OCI-LY1 (cell line): Measurements from ENCODE around the gene DNAJC11.
"Not testable (repeated sequence)": the region's sequence is repeated elsewhere in the genome, so short reads cannot be mapped to it uniquely, and the experiment has no call there.

ENCODE experiments used
- H2AFZ ChIP-seq: fragments of 200-600 bp; sonication (generic), shearing (Covaris generic); 2 replicates; pipeline ENCODE4 v1.6.0; 2014; ENCODE audit warnings: antibody characterized with exemption, mild to moderate bottlenecking, low read length
- H3F3A ChIP-seq: fragments of 200-600 bp; sonication (generic), shearing (Covaris generic); 2 replicates; pipeline ENCODE4 v1.6.0; 2014; ENCODE audit warnings: mild to moderate bottlenecking, antibody characterized with exemption, low read length, moderate library complexity; ENCODE audit not compliant: insufficient read depth
- H3K27ac ChIP-seq: fragments of 200-600 bp; sonication (generic); 2 replicates; pipeline ENCODE4 v1.5.1; 2014; ENCODE audit warnings: low read length, mixed run types, mild to moderate bottlenecking, low read depth; ENCODE audit not compliant: poor library complexity, severe bottlenecking
- H3K27me3 ChIP-seq: fragments of 200-600 bp; sonication (generic); 2 replicates; pipeline ENCODE4 v1.6.0; 2014; ENCODE audit warnings: antibody characterized with exemption, mild to moderate bottlenecking, low read length, moderate library complexity; ENCODE audit not compliant: insufficient read depth
- H3K36me3 ChIP-seq: fragments of 200-600 bp; sonication (generic); 2 replicates; pipeline ENCODE4 v1.6.1; 2014; ENCODE audit warnings: mild to moderate bottlenecking, antibody characterized with exemption, low read length, moderate library complexity, mixed read lengths; ENCODE audit not compliant: insufficient read depth
- H3K4me1 ChIP-seq: fragments of 200-600 bp; sonication (generic); 2 replicates; pipeline ENCODE4 v1.5.1; 2014; ENCODE audit warnings: mild to moderate bottlenecking, low read length, moderate library complexity; ENCODE audit not compliant: insufficient read depth, severe bottlenecking
- H3K4me2 ChIP-seq: fragments of 200-600 bp; sonication (generic), shearing (Covaris generic); 2 replicates; pipeline ENCODE4 v1.6.1; 2014; ENCODE audit warnings: low read length
- H3K4me3 ChIP-seq: fragments of 200-600 bp; sonication (generic); 2 replicates; pipeline ENCODE4 v1.5.1; 2014; ENCODE audit warnings: low read length, low read depth, mild to moderate bottlenecking, mixed read lengths; ENCODE audit not compliant: poor library complexity, severe bottlenecking
- H3K79me2 ChIP-seq: fragments of 200-600 bp; shearing (Covaris generic); 2 replicates; pipeline ENCODE4 v1.6.1; 2016; ENCODE audit warnings: mixed run types, low read length, mixed read lengths; ENCODE audit not compliant: insufficient read depth
- H3K9ac ChIP-seq: fragments of 200-600 bp; sonication (generic), shearing (Covaris generic); 2 replicates; pipeline ENCODE4 v1.6.1; 2014; ENCODE audit warnings: mild to moderate bottlenecking, low read length, mixed read lengths
- H3K9me2 ChIP-seq: fragments of 200-600 bp; sonication (generic), shearing (Covaris generic); 2 replicates; pipeline ENCODE4 v1.6.1; 2014; ENCODE audit warnings: low read depth, mild to moderate bottlenecking, low read length, mixed read lengths
- H3K9me3 ChIP-seq: fragments of 200-600 bp; shearing (Covaris generic); 2 replicates; pipeline ENCODE4 v1.6.1; 2014; ENCODE audit warnings: low read length, mixed read lengths
- H4K20me1 ChIP-seq: fragments of 200-600 bp; sonication (generic), shearing (Covaris generic); 2 replicates; pipeline ENCODE4 v1.6.0; 2016; ENCODE audit warnings: mild to moderate bottlenecking, low read length; ENCODE audit not compliant: insufficient read depth
- CTCF ChIP-seq: fragments of 200-600 bp; sonication (generic), shearing (Covaris generic); IDR thresholded peaks from 2 replicates; pipeline ENCODE4 v1.5.1; 2017; ENCODE audit warnings: mild to moderate bottlenecking, antibody characterized with exemption, low read length, moderate library complexity, mixed read lengths
- EZH2 ChIP-seq: fragments of 200-600 bp; sonication (generic), shearing (Covaris generic); IDR thresholded peaks from 2 replicates; pipeline ENCODE4 v1.8.0; 2017; ENCODE audit warnings: borderline replicate concordance, mixed run types, mild to moderate bottlenecking, antibody characterized with exemption, low read length, moderate library complexity, mixed read lengths

The DNAJC11 gene

GRCh38 chr1:6600410-6601048, 101.1 kb downstream of the DNAJC11 start:
- peaks cover 27% of the 10 kb centered on the region for H3K79me2 ChIP-seq
- H4K20me1 ChIP-seq, result no peaks in the 10 kb centered on the region
- H2AFZ ChIP-seq, result no peak overlapping the region
- TF ChIP-seq CTCF (no peak), EZH2 (no peak)
- peaks cover 56% of the 10 kb centered on the region for H3K4me1 ChIP-seq
- peak overlapping the region; percentile 81 for H3K27ac ChIP-seq
- H3K4me3 ChIP-seq, result peak overlapping the region; percentile 78
- H3K4me2 ChIP-seq, result peak overlapping the region; percentile 99
- H3K36me3 ChIP-seq, result peaks cover 49% of the 10 kb centered on the region
- H3K9ac ChIP-seq, result peak overlapping the region; percentile 95
- no peaks in the 10 kb centered on the region for H3K9me3 ChIP-seq
- no peaks in the 10 kb centered on the region for H3K27me3 ChIP-seq
- no peaks in the 10 kb centered on the region for H3K9me2 ChIP-seq
- no peaks in the 10 kb centered on the region for H3F3A ChIP-seq

- Histone ChIP-seq H3K27ac (peak overlapping the region; percentile 81), H3K4me2 (peak overlapping the region; percentile 99), H3K4me1 (peaks cover 56% of the 10 kb centered on the region), H3K79me2 (peaks cover 27% of the 10 kb centered on the region), H3K4me3 (peak overlapping the region; percentile 78), H3K36me3 (peaks cover 54% of the 10 kb centered on the region), H3K9ac (peak overlapping the region; percentile 95)
- H2AFZ ChIP-seq, H3K9me2 ChIP-seq, H3K27me3 ChIP-seq, H3K9me3 ChIP-seq, H3F3A ChIP-seq, H4K20me1 ChIP-seq: not testable (repeated sequence)
Observed at GRCh38 chr1:6599991-6600390, 101.6 kb downstream of the DNAJC11 start.

- H3F3A ChIP-seq, result no peaks in the 10 kb centered on the region
- no peak overlapping the region for H2AFZ ChIP-seq
- peaks cover 54% of the 10 kb centered on the region for H3K4me1 ChIP-seq
- H3K27ac ChIP-seq, result peak overlapping the region; percentile 63
- H3K9ac ChIP-seq, result peak overlapping the region; percentile 58
- H3K36me3 ChIP-seq, result peaks cover 60% of the 10 kb centered on the region
- TF ChIP-seq EZH2, result no peak
- peak overlapping the region; percentile 99 for H3K4me2 ChIP-seq
- H3K79me2 ChIP-seq, result peaks cover 27% of the 10 kb centered on the region
- H3K4me3 ChIP-seq, result peak overlapping the region; percentile 78
- no peaks in the 10 kb centered on the region for H3K27me3 ChIP-seq
- no peaks in the 10 kb centered on the region for H3K9me2 ChIP-seq
- H4K20me1 ChIP-seq, result no peaks in the 10 kb centered on the region
- no peaks in the 10 kb centered on the region for H3K9me3 ChIP-seq
Observed at GRCh38 chr1:6599141-6599975, 102.3 kb downstream of the DNAJC11 start.

- Histone ChIP-seq H3K4me3 (no peak overlapping the region), H3K4me1 (peaks cover 40% of the 10 kb centered on the region), H2AFZ (no peak overlapping the region), H3K27me3 (no peaks in the 10 kb centered on the region), H3K36me3 (peaks cover 76% of the 10 kb centered on the region), H3K27ac (no peak overlapping the region), H3K4me2 (no peak overlapping the region), H3F3A (no peaks in the 10 kb centered on the region), H4K20me1 (no peaks in the 10 kb centered on the region), H3K9ac (no peak overlapping the region), H3K79me2 (peaks cover 27% of the 10 kb centered on the region), H3K9me2 (no peaks in the 10 kb centered on the region), H3K9me3 (no peaks in the 10 kb centered on the region)
- TF ChIP-seq CTCF (no peak), EZH2 (no peak)
Observed at GRCh38 chr1:6597777-6598131, 103.9 kb downstream of the DNAJC11 start.
